Hepatocyte (in vitro differentiated cells): ENCODE results near the gene CKAP2L. TPM values are rescaled to one million over a fixed set of nuclear protein-coding genes. Genes with fewer than 3 reads are reported as not detected.

Experiments used
- DNase-seq: peaks from one replicate; pipeline ENCODE4 v3.0.0-alpha.2; 2016; ENCODE audit warnings: low spot score
- H2AFZ ChIP-seq: fragments of 200-600 bp; sonication (generic); 2 replicates; pipeline ENCODE4 v1.6.0; 2016; ENCODE audit warnings: antibody characterized with exemption, mild to moderate bottlenecking
- H3K27ac ChIP-seq: fragments of 200-600 bp; sonication (generic); 2 replicates; pipeline ENCODE4 v1.5.1; 2016; ENCODE audit warnings: mild to moderate bottlenecking
- H3K27me3 ChIP-seq: fragments of 200-600 bp; sonication (generic); 2 replicates; pipeline ENCODE4 v1.6.1; 2016
- H3K36me3 ChIP-seq: fragments of 200-600 bp; sonication (generic); replicated peaks from 2 replicates; pipeline ENCODE4 v1.5.1; 2016; ENCODE audit warnings: low read depth; ENCODE audit not compliant: insufficient read depth
- H3K4me1 ChIP-seq: fragments of 200-600 bp; sonication (generic); 2 replicates; pipeline ENCODE4 v1.5.1; 2016; ENCODE audit warnings: mild to moderate bottlenecking, moderate library complexity; ENCODE audit not compliant: insufficient read depth
- H3K4me2 ChIP-seq: fragments of 200-600 bp; sonication (generic); 2 replicates; pipeline ENCODE4 v1.6.0; 2016
- H3K4me3 ChIP-seq: fragments of 200-600 bp; sonication (generic); 2 replicates; pipeline ENCODE4 v1.5.1; 2016; ENCODE audit warnings: mild to moderate bottlenecking
- H3K79me2 ChIP-seq: fragments of 200-600 bp; sonication (generic); 2 replicates; pipeline ENCODE4 v1.6.0; 2017; ENCODE audit warnings: mild to moderate bottlenecking
- H3K9me2 ChIP-seq: fragments of 200-600 bp; sonication (generic); replicated peaks from 2 replicates; pipeline ENCODE4 v1.6.0; 2017; ENCODE audit warnings: mild to moderate bottlenecking; ENCODE audit not compliant: insufficient read depth
- H3K9me3 ChIP-seq: fragments of 200-600 bp; sonication (generic); 2 replicates; pipeline ENCODE4 v1.5.1; 2016; ENCODE audit warnings: low read depth, mild to moderate bottlenecking
- H4K20me1 ChIP-seq: fragments of 200-600 bp; sonication (generic); 2 replicates; pipeline ENCODE4 v1.6.0; 2016; ENCODE audit warnings: mild to moderate bottlenecking; ENCODE audit not compliant: insufficient read depth, poor library complexity, severe bottlenecking
- EZH2 ChIP-seq: fragments of 200-600 bp; sonication (generic); IDR thresholded peaks from 2 replicates; pipeline ENCODE4 v1.6.1; 2016; ENCODE audit warnings: antibody characterized with exemption, mild to moderate bottlenecking, borderline replicate concordance
- EZH2phosphoT487 ChIP-seq: fragments of 200-600 bp; sonication (generic); IDR thresholded peaks from one replicate; pipeline ENCODE4 v1.6.1; 2018; ENCODE audit warnings: antibody characterized with exemption, mild to moderate bottlenecking, low read depth, moderate library complexity; ENCODE audit not compliant: unreplicated experiment, severe bottlenecking
- WGBS: methylation state at CpG from one replicate; pipeline ENCODE4 v1.1.6; 2016; ENCODE audit warnings: low lambda C conversion rate; ENCODE audit errors: missing lambda C conversion rate; 5-methylcytosine and 5-hydroxymethylcytosine counted together
- polyA plus RNA-seq: library from polyadenylated mRNA; unstranded; fragments of >200 nt; fragmentation: Nextera tagmentation; extraction: Ambion mirVana; gene quantifications from 2 replicates; pipeline ENCODE4 v1.2.1, GENCODE V29; 2016
- total RNA-seq: library from RNA; depleted of rRNA; stranded (reverse); fragments of >200 nt; gene quantifications from 2 replicates; pipeline ENCODE4 v1.2.3, GENCODE V29; 2014
- TF ChIP-seq, protein P1 (sequence below): fragments of 200-600 bp; sonication (generic); IDR thresholded peaks from 2 replicates; pipeline ENCODE4 v1.5.1; 2016; ENCODE audit warnings: antibody characterized with exemption, mild to moderate bottlenecking; ENCODE audit not compliant: poor library complexity

CKAP2L gene
- total and polyA plus RNA-seq, 2 experiments from 2014 or later = 7.2 to 8.1 TPM

GRCh38 chr2:112787294-112787693, 22.9 kb upstream of the CKAP2L start:
- H3K9me3 ChIP-seq = no peaks in the 10 kb centered on the region
- no peak overlapping the region for H3K4me3 ChIP-seq
- H2AFZ ChIP-seq = no peak overlapping the region
- no peaks in the 10 kb centered on the region for H4K20me1 ChIP-seq
- H3K36me3 ChIP-seq = no peaks in the 10 kb centered on the region
- H3K9me2 ChIP-seq = no peaks in the 10 kb centered on the region
- no peak for DNase-seq
- no peaks in the 10 kb centered on the region for H3K27me3 ChIP-seq
- 93% methylated on average over 3 of the region's 3 CpGs for WGBS
- no peak overlapping the region for H3K27ac ChIP-seq
- H3K79me2 ChIP-seq = no peaks in the 10 kb centered on the region
- H3K4me1 ChIP-seq = no peaks in the 10 kb centered on the region
- H3K4me2 ChIP-seq = no peak overlapping the region
- TF ChIP-seq EZH2 = no peak
- TF ChIP-seq EZH2phosphoT487 = no peak
- TF ChIP-seq, protein P1, sequence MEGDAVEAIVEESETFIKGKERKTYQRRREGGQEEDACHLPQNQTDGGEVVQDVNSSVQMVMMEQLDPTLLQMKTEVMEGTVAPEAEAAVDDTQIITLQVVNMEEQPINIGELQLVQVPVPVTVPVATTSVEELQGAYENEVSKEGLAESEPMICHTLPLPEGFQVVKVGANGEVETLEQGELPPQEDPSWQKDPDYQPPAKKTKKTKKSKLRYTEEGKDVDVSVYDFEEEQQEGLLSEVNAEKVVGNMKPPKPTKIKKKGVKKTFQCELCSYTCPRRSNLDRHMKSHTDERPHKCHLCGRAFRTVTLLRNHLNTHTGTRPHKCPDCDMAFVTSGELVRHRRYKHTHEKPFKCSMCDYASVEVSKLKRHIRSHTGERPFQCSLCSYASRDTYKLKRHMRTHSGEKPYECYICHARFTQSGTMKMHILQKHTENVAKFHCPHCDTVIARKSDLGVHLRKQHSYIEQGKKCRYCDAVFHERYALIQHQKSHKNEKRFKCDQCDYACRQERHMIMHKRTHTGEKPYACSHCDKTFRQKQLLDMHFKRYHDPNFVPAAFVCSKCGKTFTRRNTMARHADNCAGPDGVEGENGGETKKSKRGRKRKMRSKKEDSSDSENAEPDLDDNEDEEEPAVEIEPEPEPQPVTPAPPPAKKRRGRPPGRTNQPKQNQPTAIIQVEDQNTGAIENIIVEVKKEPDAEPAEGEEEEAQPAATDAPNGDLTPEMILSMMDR = no peak

- no peaks in the 10 kb centered on the region for H3K9me3 ChIP-seq
- no peaks in the 10 kb centered on the region for H3K9me2 ChIP-seq
- H3K4me3 ChIP-seq = peak within 1 kb of the TSS; percentile 2
- DNase-seq = peak; percentile 71
- H3K36me3 ChIP-seq = no peaks in the 10 kb centered on the region
- H2AFZ ChIP-seq = peak within 1 kb of the TSS; percentile 46
- H3K27me3 ChIP-seq = no peaks in the 10 kb centered on the region
- no peaks in the 10 kb centered on the region for H3K4me1 ChIP-seq
- peak within 1 kb of the TSS; percentile 65 for H3K4me2 ChIP-seq
- no peaks in the 10 kb centered on the region for H4K20me1 ChIP-seq
- peak within 1 kb of the TSS; percentile 39 for H3K27ac ChIP-seq
- H3K79me2 ChIP-seq = no peaks in the 10 kb centered on the region
- TF ChIP-seq, protein P1 = no peak
- TF ChIP-seq EZH2 (no peak), EZH2phosphoT487 (no peak)
- WGBS = 30% methylated on average over 13 of the region's 13 CpGs
These were observed 20.1 kb upstream of the CKAP2L start, which contains the start of gene IL1A for GRCh38 chr2:112784199-112785189. IL1A (minus strand) TSS chr2:112784493; CDS start chr2:112783770, 723 bp downstream.

DNA sequence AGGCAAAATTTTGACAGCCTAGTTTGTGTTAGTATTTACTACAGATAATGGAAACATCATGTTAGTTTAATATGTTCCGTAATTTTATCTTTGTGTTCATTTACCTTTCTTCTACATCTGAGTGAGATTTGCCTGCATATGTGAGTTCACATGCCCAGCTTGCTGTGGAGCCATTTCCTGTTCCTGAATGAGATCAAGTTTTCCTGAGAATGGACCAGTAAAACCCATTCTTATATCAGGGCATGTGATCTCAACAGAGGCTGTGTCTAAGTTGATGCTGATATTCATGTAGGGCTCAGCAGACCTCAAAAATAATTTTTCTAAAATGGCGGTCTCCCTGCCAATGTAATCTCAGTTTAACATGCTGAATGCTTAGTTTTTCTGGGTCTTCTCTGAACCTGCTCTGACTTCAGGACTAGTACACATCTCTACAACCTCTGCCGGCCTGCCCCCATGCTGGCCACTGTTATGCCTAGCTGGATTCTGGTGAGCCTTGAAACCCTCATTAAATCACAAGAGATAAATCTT, 18.8 kb upstream of the CKAP2L start:
- Histone ChIP-seq H2AFZ (no peak overlapping the region), H3K4me1 (no peaks in the 10 kb centered on the region), H3K9me2 (no peaks in the 10 kb centered on the region), H3K27me3 (no peaks in the 10 kb centered on the region), H3K27ac (no peak overlapping the region), H3K9me3 (no peaks in the 10 kb centered on the region), H4K20me1 (no peaks in the 10 kb centered on the region), H3K79me2 (no peaks in the 10 kb centered on the region), H3K36me3 (no peaks in the 10 kb centered on the region), H3K4me2 (peak overlapping the region; percentile 65), H3K4me3 (no peak overlapping the region)
- DNase-seq = no peak
- TF ChIP-seq EZH2 = no peak
- TF ChIP-seq, protein P1 = no peak
- 93% methylated on average over 3 of the region's 3 CpGs for WGBS
